ENCODE data around the gene SEPTIN10.
"Not testable (repeated sequence)": the region's sequence is repeated elsewhere in the genome, so short reads cannot be mapped to it uniquely, and the experiment has no call there.

Gene SEPTIN10

DNA sequence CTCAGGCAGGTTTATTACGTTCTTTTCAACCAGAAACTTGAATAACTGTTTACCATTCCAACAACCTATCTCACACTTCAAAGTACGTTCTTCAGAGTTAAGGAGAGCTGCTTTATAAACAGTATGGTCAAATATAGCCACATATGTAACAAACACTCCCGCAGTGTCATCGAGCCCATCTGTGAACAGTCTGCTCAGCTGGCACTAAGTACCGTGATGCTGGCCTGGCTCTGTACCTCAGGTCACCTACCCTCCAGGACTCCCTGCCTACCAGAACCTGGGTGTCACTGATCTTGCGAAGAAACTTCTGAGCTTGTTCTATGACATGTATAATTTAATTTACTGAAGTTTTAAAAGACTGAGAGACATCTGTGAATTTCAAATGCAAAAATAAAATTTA, 71.4 kb downstream of the SEPTIN10 start:
- no peak for DNase-seq

DNA sequence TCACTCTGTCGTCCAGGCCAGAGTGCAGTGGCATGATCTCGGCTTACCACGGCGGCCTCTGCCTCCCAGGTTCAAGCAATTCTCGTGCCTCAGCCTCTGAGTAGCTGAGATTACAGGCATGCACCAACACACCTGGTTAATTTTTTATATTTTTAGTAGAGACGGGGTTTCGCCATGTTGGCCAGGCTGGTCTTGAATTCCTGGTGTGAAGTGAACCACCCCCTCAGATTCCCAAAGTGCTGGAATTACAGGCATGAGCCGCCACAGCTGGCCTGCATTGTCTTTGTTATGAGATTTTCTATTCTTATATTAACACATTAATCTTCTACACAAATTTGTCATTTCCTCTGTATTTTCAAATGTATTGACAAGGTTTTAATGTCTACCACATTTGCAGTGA, 75.2 kb downstream of the SEPTIN10 start:
- DNase-seq = no peak

GRCh38 chr2:109537565-109538222, 76.1 kb downstream of the SEPTIN10 start:
- DNase-seq = no peak

DNA sequence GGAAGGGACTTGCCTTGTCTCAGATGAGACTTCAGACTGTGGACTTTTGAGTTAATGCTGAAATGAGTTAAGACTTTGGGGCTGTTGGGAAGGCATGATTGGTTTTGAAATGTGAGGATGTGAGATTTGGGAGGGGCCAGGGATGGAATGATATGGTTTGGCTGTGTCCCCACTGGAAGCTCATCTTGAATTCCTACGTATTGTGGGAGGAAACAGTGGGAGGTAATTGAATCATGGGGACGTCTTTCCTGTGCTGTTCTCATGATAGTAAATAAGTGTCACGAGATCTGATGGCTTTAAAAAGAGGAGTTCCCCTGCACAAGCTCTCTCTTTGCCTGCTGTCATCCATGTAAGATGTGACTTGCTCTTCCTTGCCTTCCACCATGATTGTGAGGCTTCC, 77.2 kb downstream of the SEPTIN10 start:
- DNase-seq = not testable (repeated sequence)

DNA sequence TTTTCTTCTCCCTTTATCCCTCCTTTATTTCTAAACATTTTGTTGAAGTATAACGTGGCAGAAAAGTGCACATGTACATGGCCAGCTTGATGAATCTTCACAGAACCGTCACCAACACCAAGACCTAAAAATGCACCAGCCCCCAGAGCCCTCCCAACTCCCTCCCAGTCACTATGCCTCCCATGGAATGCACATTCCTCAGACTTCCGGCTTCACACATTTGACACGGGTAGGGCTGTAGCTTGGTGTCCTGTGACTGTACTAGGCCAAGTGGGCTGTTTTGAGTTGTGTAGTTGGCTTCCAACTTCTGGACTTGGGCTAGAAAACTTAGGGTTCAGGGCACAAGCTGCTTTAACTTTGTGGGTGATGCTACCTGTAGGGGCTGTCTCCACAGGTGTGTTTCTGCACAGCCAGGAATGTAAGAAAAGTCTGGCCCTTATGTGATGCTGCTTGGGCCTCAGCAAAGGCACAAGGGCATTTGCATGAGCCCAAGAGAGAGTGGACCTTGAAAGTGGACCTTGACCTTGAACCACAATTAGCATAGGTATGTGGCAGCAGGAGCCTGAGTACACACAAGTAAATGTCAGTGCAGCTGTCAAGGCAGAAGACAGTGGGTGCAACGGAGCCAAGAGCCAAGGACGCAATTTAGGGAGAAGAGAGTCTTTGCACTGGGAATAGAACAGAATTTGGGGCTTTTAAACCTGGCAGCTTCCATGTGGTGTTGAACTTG, 78.4 kb downstream of the SEPTIN10 start:
- no peak for DNase-seq

DNA sequence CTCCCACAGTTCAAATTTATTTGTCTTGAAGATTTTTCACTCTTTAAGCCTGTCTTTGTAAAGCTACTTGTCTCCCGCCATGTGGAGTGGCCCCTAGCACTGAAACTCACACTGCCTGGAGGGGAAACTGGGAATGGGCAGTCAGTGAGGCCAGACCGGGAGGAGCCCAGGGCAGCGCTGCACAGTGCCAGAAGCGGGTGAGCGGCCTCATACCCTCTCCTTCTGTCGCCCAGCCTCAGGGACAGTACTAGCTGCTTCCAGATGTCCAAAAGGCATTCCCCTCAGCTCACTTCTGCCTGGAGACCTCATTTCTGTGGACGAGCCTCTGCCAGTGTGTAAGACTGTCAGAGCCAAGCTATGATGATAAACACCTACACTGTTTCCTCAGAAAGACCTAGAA, 79.9 kb downstream of the SEPTIN10 start:
- no peak for DNase-seq

DNA sequence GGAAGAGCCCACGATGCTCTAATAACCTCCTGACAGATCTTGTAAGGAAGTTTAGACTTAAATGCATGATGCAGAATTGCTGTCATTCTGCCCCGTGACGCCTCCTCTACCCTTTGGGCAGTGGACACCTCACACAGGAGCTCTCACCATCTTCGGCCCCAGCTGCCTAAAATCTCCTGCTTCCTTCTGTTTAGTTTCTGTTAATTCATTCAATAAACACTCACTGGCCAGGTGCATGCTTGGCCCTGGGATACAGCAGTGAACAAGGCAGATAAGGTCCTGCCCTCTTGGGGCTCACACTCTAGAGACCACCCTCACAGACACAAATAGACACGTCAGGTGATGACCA, 81.1 kb downstream of the SEPTIN10 start:
- DNase-seq = no peak

DNA sequence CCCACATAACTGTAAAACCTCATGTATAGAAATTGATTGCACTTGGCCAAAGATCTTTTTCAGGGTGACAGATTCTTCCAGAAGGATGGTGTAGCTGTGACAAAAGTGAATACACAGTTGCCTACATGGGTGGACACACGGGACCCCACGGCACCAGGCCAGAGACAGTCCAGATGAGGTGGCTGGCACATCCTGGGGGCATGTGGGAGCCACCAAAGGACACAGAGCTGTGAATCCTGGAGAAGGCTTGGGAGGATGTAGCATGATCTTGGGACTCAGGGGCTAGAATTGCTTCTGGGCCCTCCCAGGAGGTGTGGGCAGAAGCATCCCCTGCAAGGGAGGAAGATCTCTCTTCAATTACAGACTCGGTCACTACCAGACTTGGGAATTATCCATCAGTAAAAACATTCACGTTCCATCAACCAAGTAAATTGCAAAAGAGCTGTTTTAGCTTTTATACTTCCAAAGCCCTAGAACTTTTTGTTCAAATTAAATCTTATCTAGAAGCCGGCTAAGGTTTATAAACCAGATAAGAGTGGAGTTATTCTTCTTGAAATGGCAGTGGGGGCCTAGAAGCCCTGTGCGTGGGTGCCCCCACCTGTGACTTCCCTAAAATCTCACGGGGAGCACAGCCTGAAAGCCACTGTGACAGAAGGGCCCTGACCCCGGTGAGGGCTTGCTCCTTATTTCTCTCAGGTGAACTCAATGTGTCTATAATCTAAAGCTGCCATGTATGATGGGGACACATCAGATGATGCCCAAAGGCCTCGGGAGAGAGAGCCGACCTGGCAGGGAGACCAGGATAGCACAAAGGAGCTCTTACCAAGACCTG, 81.7 kb downstream of the SEPTIN10 start:
- no peak for DNase-seq

DNA sequence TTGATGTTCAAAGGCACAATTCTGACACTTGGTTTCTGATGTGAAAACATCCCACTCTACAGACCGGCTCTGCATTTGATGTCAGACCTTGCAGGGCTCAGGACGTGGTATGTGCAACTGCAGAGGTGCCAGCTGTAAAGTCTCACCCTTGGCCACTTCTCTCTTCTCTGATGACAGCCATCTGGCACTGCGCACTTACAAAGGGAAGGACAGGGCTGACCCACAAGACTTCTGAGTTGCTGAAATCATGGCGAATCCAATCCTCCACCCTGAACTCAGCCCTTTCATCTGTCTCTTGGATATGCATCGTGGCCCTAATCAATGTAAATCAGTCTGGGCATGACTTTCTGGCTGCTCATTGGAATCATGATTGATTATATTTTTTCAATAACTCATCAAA, 82.5 kb downstream of the SEPTIN10 start:
- no peak for DNase-seq

- no peak for DNase-seq
These were observed 83.1 kb downstream of the SEPTIN10 start for GRCh38 chr2:109530712-109531111.

GRCh38 chr2:109529532-109530449, 84.0 kb downstream of the SEPTIN10 start:
- DNase-seq = no peak

GRCh38 chr2:109528811-109529501, 84.8 kb downstream of the SEPTIN10 start:
- no peak for DNase-seq

DNA sequence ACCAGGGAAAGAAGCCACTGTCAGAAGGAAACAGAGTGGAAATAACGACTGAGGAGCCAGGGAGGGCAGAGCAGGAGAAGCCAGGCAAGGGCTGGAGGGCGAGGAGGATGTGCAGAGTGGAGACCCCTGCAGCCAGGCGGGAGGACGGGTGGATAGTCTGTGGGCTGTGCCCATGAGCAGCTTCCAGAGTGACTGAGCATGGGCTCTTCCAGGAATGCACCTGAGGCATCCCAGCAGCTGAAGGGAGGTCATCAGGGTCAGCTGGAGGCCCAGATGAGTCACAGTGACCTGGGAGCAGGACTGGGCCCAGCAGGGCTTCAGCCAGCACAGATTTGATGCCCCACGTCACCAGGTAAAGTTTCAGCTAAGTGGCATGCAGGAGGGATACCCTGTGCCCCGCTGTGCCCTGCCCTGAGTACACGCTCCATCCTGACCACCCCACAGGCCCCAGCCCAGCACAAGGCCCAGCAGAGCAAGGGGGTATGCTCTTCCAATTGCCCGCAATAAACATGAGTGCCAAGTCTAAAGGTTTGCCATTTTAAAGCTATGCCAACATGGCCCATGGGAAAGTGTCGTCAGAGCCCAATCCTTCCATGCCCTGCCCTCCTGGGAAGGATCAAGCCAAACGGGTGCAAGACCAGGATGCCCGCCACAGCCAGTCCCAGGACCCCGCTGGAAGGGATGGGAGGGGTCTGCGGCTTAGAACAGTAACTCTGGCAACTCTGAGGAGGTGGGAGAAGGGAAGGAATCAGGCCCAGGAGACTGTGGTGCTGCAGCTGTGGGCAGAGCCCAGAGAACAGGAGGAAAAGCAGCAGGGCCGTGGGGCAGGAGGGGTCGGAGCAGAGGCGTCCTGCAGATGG, 85.7 kb downstream of the SEPTIN10 start:
- DNase-seq = no peak

GRCh38 chr2:109527079-109527478, 86.7 kb downstream of the SEPTIN10 start:
- DNase-seq = no peak

- DNase-seq = no peak
These were observed 87.3 kb downstream of the SEPTIN10 start for GRCh38 chr2:109526442-109526970.

- DNase-seq = no peak
These were observed 87.9 kb downstream of the SEPTIN10 start for GRCh38 chr2:109525836-109526235.

DNA sequence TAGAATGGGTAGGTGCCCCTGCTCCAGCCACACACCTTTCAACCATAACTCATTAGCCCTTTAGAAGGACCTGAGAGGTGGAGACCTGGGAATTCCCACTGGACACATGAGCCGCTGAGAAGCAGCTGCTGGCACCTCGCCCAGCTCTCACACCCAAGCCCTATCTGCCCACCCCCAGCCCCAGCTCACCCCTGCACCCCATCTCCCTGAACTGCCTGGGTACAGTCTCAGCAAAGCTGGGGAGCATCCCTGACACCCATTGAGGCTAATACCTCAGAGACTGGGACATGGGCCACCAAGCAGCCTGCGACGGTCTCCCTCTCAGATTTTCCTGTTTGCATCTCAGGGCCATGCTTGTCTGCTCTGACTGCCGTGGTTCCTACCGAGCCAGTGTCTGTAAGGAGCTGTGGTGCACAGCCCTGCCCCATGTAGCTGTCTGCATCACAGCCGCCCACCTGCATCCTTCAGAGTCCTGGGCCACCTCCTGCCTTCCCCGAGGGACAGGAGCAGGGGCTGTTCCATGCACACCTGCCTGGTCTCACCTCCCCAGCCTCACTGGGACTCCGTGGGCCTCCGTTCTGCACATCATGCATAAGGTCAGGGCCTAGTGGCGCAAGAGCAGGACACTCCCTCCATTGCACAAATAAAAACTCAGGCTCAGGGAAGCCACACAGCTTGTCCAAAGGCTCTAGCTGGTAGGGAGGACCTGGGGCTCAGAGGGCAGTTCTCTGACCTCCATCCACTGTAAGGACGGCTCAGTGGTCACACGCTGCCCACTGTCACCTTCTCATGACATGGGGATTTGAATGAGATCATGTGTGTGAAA, 90.0 kb downstream of the SEPTIN10 start:
- DNase-seq = no peak

DNA sequence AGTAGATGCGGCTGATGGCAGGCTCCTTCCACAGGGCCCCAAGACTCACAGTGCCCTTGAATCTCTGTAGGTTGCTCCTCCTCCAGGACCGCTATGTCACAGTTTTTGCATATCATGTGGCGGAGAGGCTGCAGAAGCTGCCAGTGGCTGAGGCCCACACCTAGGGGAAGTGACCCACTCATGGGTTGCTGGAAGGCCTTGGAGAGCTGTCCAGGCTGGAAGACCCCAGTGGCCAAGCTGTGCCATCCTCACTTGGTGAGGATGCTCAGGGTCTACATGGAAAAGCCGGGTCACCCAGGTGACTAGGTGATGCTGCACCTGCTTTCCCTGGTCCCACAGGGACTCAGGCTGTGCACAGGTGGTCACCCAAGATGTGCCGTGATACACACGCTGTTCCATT, 90.6 kb downstream of the SEPTIN10 start:
- no peak for DNase-seq

DNA sequence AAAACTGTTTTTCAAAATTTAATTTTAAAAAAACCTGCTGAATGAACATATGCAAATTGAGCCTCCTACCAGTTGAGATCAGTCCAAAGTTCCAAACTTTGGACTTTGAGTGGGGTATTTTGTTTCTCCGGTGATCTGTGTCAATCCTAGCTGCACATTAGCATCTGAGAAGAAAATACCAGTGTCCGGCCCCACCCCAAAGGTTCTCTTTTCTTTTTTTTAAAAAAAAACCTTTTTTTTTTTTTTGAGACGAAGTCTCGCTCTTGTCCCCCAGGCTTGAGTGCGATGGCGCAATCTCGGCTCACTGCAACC, 91.7 kb downstream of the SEPTIN10 start:
- no peak for DNase-seq

All from NCI-H1105 (cell line).